ENCODE results near the gene EGFL8. TPM values are rescaled to one million over a fixed set of nuclear protein-coding genes. Genes with fewer than 3 reads are reported as not detected.

The EGFL8 gene
- total and polyA plus RNA-seq, 9 of the 15 experiments (the other 6 are each of a cell fraction or from before 2014, with no cell fraction given): 2.2 to 47.4 (median 14.2) TPM

DNA sequence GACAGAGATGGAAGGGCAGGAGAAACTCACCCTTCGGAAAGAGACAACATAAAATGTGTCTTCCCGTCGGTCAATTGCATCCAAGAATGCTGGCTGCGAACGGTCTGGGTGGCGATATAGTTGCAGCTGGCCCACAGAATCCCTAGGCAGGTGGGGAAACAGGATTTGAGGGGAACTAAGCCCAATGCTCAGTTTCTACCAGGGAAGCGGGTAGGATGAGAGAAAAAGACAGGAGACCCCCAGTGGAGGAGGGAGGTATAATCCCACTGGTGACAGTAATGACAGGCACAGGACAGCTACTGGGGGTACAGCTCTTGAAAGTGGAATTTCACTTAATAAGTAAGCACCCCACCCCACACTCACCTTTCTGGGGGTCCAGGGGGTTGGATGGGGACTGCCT lies 47.7 kb upstream of the EGFL8 start (continued):
- TF ChIP-seq, protein P1, sequence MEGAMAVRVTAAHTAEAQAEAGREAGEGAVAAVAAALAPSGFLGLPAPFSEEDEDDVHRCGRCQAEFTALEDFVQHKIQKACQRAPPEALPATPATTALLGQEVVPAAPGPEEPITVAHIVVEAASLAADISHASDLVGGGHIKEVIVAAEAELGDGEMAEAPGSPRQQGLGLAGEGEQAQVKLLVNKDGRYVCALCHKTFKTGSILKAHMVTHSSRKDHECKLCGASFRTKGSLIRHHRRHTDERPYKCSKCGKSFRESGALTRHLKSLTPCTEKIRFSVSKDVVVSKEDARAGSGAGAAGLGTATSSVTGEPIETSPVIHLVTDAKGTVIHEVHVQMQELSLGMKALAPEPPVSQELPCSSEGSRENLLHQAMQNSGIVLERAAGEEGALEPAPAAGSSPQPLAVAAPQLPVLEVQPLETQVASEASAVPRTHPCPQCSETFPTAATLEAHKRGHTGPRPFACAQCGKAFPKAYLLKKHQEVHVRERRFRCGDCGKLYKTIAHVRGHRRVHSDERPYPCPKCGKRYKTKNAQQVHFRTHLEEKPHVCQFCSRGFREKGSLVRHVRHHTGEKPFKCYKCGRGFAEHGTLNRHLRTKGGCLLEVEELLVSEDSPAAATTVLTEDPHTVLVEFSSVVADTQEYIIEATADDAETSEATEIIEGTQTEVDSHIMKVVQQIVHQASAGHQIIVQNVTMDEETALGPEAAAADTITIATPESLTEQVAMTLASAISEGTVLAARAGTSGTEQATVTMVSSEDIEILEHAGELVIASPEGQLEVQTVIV (CRISPR knock-in tag; IDR thresholded peaks at IDR 0.05; ENCODE audit: borderline replicate concordance): no peak
- TF ChIP-seq ZKSCAN3 (CRISPR knock-in tag; IDR thresholded peaks at IDR 0.05): no peak
- no peak for TF ChIP-seq EGR1 (conservative IDR thresholded peaks at IDR 0.05)
- TF ChIP-seq ZNF586 (CRISPR knock-in tag; conservative IDR thresholded peaks at IDR 0.05): no peak
- TF ChIP-seq, protein P2, sequence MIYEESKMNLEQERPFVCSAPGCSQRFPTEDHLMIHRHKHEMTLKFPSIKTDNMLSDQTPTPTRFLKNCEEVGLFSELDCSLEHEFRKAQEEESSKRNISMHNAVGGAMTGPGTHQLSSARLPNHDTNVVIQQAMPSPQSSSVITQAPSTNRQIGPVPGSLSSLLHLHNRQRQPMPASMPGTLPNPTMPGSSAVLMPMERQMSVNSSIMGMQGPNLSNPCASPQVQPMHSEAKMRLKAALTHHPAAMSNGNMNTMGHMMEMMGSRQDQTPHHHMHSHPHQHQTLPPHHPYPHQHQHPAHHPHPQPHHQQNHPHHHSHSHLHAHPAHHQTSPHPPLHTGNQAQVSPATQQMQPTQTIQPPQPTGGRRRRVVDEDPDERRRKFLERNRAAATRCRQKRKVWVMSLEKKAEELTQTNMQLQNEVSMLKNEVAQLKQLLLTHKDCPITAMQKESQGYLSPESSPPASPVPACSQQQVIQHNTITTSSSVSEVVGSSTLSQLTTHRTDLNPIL (CRISPR knock-in tag; IDR thresholded peaks at IDR 0.05): no peak
- TF ChIP-seq ARID3B (CRISPR knock-in tag; IDR thresholded peaks at IDR 0.05; ENCODE audit: borderline replicate concordance): no peak
- no peak for TF ChIP-seq ZNF655 (CRISPR knock-in tag; IDR thresholded peaks at IDR 0.05)
- TF ChIP-seq, protein P3, sequence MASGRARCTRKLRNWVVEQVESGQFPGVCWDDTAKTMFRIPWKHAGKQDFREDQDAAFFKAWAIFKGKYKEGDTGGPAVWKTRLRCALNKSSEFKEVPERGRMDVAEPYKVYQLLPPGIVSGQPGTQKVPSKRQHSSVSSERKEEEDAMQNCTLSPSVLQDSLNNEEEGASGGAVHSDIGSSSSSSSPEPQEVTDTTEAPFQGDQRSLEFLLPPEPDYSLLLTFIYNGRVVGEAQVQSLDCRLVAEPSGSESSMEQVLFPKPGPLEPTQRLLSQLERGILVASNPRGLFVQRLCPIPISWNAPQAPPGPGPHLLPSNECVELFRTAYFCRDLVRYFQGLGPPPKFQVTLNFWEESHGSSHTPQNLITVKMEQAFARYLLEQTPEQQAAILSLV (tag; IDR thresholded peaks at IDR 0.05): no peak
- TF ChIP-seq XRCC5 (IDR thresholded peaks at IDR 0.05; ENCODE audit: low read depth, low read length): no peak
- no peak for TF ChIP-seq FOXM1 (IDR thresholded peaks at IDR 0.05; ENCODE audit: low read depth)
- TF ChIP-seq FOXM1 (CRISPR knock-in tag; IDR thresholded peaks at IDR 0.05; ENCODE audit: low read depth): no peak
- no peak for TF ChIP-seq ZNF77 (CRISPR knock-in tag; IDR thresholded peaks at IDR 0.05)
- TF ChIP-seq, protein P4, sequence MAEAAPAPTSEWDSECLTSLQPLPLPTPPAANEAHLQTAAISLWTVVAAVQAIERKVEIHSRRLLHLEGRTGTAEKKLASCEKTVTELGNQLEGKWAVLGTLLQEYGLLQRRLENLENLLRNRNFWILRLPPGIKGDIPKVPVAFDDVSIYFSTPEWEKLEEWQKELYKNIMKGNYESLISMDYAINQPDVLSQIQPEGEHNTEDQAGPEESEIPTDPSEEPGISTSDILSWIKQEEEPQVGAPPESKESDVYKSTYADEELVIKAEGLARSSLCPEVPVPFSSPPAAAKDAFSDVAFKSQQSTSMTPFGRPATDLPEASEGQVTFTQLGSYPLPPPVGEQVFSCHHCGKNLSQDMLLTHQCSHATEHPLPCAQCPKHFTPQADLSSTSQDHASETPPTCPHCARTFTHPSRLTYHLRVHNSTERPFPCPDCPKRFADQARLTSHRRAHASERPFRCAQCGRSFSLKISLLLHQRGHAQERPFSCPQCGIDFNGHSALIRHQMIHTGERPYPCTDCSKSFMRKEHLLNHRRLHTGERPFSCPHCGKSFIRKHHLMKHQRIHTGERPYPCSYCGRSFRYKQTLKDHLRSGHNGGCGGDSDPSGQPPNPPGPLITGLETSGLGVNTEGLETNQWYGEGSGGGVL (CRISPR knock-in tag; IDR thresholded peaks at IDR 0.05): no peak
- no peak for TF ChIP-seq FOSL1 (tag; conservative IDR thresholded peaks at IDR 0.05)

Measured in K562 (cell line).